NT2/D1 (cell line): Measurements from ENCODE around the gene SGSM2.

Source experiments
- DNase-seq: peaks from one replicate; pipeline ENCODE4 v3.0.0-alpha.2; 2011; ENCODE audit warnings: low read depth, low spot score
- H3K27me3 ChIP-seq: 2 replicates; pipeline ENCODE4 v1.6.0; 2011; ENCODE audit warnings: mild to moderate bottlenecking; ENCODE audit not compliant: insufficient read length, insufficient read depth
- H3K36me3 ChIP-seq: 2 replicates; pipeline ENCODE4 v1.6.1; 2011; ENCODE audit warnings: mild to moderate bottlenecking, low read length, mixed read lengths; ENCODE audit not compliant: insufficient read depth, insufficient read length
- H3K4me1 ChIP-seq: 2 replicates; pipeline ENCODE4 v1.5.1; 2011; ENCODE audit not compliant: insufficient read depth, insufficient read length
- H3K4me3 ChIP-seq: 2 replicates; pipeline ENCODE4 v1.5.1; 2011; ENCODE audit warnings: low read depth; ENCODE audit not compliant: insufficient read length
- H3K9ac ChIP-seq: 2 replicates; pipeline ENCODE4 v1.6.0; 2011; ENCODE audit warnings: low read depth; ENCODE audit not compliant: insufficient read length
- H3K9me3 ChIP-seq: 2 replicates; pipeline ENCODE4 v1.5.1; 2011; ENCODE audit warnings: mild to moderate bottlenecking, low read length; ENCODE audit not compliant: insufficient read depth
- SUZ12 ChIP-seq: IDR thresholded peaks from 2 replicates; pipeline ENCODE4 v1.6.1; 2011; ENCODE audit not compliant: insufficient read length, insufficient read depth; ENCODE audit errors: extremely low read depth
- YY1 ChIP-seq: IDR thresholded peaks from 2 replicates; pipeline ENCODE4 v1.6.1; 2011; ENCODE audit not compliant: insufficient read length, insufficient read depth
- ZNF274 ChIP-seq: IDR thresholded peaks from 2 replicates; pipeline ENCODE4 v1.6.1; 2011; ENCODE audit warnings: mild to moderate bottlenecking, low read depth, low read length

Gene SGSM2

DNA sequence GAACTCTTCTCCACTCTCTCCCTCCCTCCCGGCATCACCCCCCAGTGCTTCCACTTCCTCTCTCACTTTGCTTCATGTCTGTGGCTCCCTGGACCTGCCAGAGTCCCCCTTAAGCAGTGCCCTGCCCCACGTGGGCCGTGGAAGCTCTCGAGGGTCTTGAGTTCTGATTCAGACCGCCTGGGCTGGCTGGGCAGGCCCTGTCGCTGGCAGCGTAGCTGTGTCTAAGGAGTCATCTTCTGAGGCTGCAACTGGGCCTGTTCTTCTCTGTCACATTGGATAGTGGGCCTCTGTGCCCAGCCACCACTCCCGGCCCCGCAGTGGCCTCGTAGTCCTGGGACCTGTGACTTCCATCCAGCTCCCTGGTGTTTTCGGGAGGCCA, 32.9 kb downstream of the SGSM2 start:
- Histone ChIP-seq H3K4me3 (no peak overlapping the region), H3K36me3 (peaks cover 41% of the 10 kb centered on the region)

GRCh38 chr17:2371183-2372130, 34.2 kb downstream of the SGSM2 start:
- Histone ChIP-seq H3K4me3 (no peak overlapping the region), H3K9me3 (no peaks in the 10 kb centered on the region), H3K36me3 (peaks cover 39% of the 10 kb centered on the region), H3K9ac (no peak overlapping the region), H3K27me3 (no peaks in the 10 kb centered on the region), H3K4me1 (peaks cover 11% of the 10 kb centered on the region)
- TF ChIP-seq ZNF274 (no peak), YY1 (no peak), SUZ12 (no peak)
- no peak for DNase-seq

More for the DNA sequence above, 32.9 kb downstream of the SGSM2 start:
- H3K4me1 ChIP-seq = peaks cover 9% of the 10 kb centered on the region
- H3K27me3 ChIP-seq = no peaks in the 10 kb centered on the region
- H3K9me3 ChIP-seq = no peaks in the 10 kb centered on the region
- no peak for DNase-seq
- no peak for TF ChIP-seq ZNF274
- no peak for TF ChIP-seq SUZ12
- TF ChIP-seq YY1 = no peak
- H3K9ac ChIP-seq = no peak overlapping the region

- no peak for DNase-seq
- peaks cover 8% of the 10 kb centered on the region for H3K4me1 ChIP-seq
- no peak overlapping the region for H3K4me3 ChIP-seq
- H3K27me3 ChIP-seq = no peaks in the 10 kb centered on the region
- TF ChIP-seq SUZ12 (no peak), YY1 (no peak), ZNF274 (no peak)
- H3K36me3 ChIP-seq = peaks cover 43% of the 10 kb centered on the region
- H3K9ac ChIP-seq = no peak overlapping the region
- H3K9me3 ChIP-seq = no peaks in the 10 kb centered on the region
Observed at GRCh38 chr17:2372180-2372579, 34.9 kb downstream of the SGSM2 start.

DNA sequence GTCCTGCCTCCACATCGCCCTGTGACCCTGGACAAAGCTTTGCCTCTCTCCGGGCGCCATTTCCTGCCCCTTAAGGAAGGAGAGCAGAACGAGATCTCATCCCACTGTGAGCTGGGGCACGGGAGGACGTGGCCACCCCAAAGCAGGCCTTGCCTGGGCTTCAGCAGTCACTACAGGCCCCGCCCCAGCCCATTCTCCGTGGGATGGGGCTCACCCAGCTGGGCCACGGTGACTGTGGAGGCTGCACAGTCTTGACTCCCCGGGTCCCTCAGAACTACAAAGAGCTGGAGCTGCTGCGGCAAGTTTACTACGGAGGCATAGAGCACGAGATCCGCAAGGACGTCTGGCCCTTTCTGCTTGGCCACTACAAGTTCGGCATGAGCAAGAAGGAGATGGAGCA, 35.4 kb downstream of the SGSM2 start:
- Histone ChIP-seq H3K9me3 (no peaks in the 10 kb centered on the region), H3K9ac (no peak overlapping the region), H3K36me3 (peaks cover 46% of the 10 kb centered on the region), H3K4me1 (peaks cover 10% of the 10 kb centered on the region), H3K27me3 (no peaks in the 10 kb centered on the region), H3K4me3 (no peak overlapping the region)
- DNase-seq = no peak
- no peak for TF ChIP-seq SUZ12
- TF ChIP-seq ZNF274 = no peak
- TF ChIP-seq YY1 = no peak

DNA sequence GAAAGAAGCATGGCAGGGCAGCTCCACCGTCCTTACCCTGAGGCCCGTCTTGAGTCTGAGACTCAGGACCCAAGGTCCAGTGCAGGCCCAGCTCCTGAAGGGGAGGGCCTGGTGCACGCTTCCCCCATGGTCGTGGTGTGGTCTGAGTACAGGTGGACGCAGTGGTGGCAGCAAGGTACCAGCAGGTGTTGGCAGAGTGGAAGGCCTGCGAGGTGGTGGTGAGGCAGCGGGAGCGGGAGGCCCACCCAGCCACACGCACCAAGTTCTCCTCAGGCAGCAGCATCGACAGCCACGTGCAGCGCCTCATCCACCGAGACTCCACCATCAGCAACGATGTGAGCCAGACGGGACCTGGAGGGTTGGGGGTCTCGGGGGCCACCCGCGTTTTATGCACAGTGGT, 35.9 kb downstream of the SGSM2 start:
- no peak overlapping the region for H3K4me3 ChIP-seq
- no peak for TF ChIP-seq YY1
- no peak for TF ChIP-seq SUZ12
- no peak for TF ChIP-seq ZNF274
- no peak for DNase-seq

GRCh38 chr17:2374549-2375285, 37.4 kb downstream of the SGSM2 start:
- Histone ChIP-seq H3K4me3 (no peak overlapping the region), H3K9me3 (no peaks in the 10 kb centered on the region), H3K27me3 (no peaks in the 10 kb centered on the region), H3K4me1 (peaks cover 8% of the 10 kb centered on the region), H3K36me3 (peaks cover 62% of the 10 kb centered on the region), H3K9ac (no peak overlapping the region)
- no peak for DNase-seq
- TF ChIP-seq YY1 (no peak), SUZ12 (no peak), ZNF274 (no peak)

More for the DNA sequence above, 35.9 kb downstream of the SGSM2 start:
- H3K4me1 ChIP-seq = peaks cover 10% of the 10 kb centered on the region
- H3K36me3 ChIP-seq = peaks cover 50% of the 10 kb centered on the region
- H3K9me3 ChIP-seq = no peaks in the 10 kb centered on the region
- no peak overlapping the region for H3K9ac ChIP-seq
- H3K27me3 ChIP-seq = no peaks in the 10 kb centered on the region

- Histone ChIP-seq H3K9ac (no peak overlapping the region), H3K36me3 (peaks cover 69% of the 10 kb centered on the region)
Observed at GRCh38 chr17:2375406-2375805, 38.1 kb downstream of the SGSM2 start.

More at GRCh38 chr17:2375406-2375805, 38.1 kb downstream of the SGSM2 start:
- peaks cover 9% of the 10 kb centered on the region for H3K4me1 ChIP-seq
- TF ChIP-seq SUZ12 (no peak), YY1 (no peak)
- no peaks in the 10 kb centered on the region for H3K27me3 ChIP-seq
- no peak for DNase-seq
- H3K9me3 ChIP-seq = no peaks in the 10 kb centered on the region
- no peak overlapping the region for H3K4me3 ChIP-seq
